Esophagus squamous epithelium (tissue), 5 donors: ENCODE data around the gene TTC23L. TPM values are rescaled to one million over a fixed set of nuclear protein-coding genes. Genes with fewer than 3 reads are reported as not detected.

ENCODE experiments used
- DNase-seq: peaks from one replicate; lab custom pipeline; 2025; lab: John Stamatoyannopoulos, UW
- H3K27ac ChIP-seq, 4 donors: fragments of 200-600 bp; sonication (generic); one replicate each; pipeline ENCODE4 v1.5.1; 2016 to 2019; ENCODE audit warnings: mild to moderate bottlenecking in 1 of 4
- H3K27me3 ChIP-seq, 4 donors: fragments of 200-600 bp; sonication (generic); 1 replicate in 3 of 4; 2 replicates in 1 of 4; pipeline versions ENCODE4 v1.5.1 to v1.6.0; 2017 to 2021; ENCODE audit warnings: antibody characterized with exemption in 1 of 4
- H3K36me3 ChIP-seq, 3 donors: fragments of 200-600 bp; sonication (generic); one replicate each; pipeline ENCODE4 v1.5.1; 2016 to 2019
- H3K4me1 ChIP-seq, 3 donors: fragments of 200-600 bp; sonication (generic); one replicate each; pipeline ENCODE4 v1.5.1; 2017 to 2019
- H3K4me3 ChIP-seq, 4 donors: fragments of 200-600 bp; sonication (generic); 1 replicate in 3 of 4; 2 replicates in 1 of 4; pipeline ENCODE4 v1.5.1; 2016 to 2019; ENCODE audit warnings: mild to moderate bottlenecking in 2 of 4, moderate library complexity in 1 of 4
- H3K9me3 ChIP-seq, 3 donors: fragments of 200-600 bp; sonication (generic); one replicate each; pipeline ENCODE4 v1.5.1; 2016 to 2019
- CTCF ChIP-seq, 6 experiments: fragments of 450-650 bp in 4 of 6; fragments of 200-600 bp in 2 of 6; sonication (generic) in 2 of 6; IDR thresholded peaks; one replicate each; pipeline ENCODE4 v1.5.1; 2016 to 2019; ENCODE audit warnings: antibody characterized with exemption in 6 of 6, mild to moderate bottlenecking in 4 of 6, moderate library complexity in 4 of 6
- POLR2A ChIP-seq, 4 donors: fragments of 450-650 bp; IDR thresholded peaks; one replicate each; pipeline ENCODE4 v1.6.1; 2017; ENCODE audit warnings: antibody characterized with exemption in 4 of 4, mild to moderate bottlenecking in 4 of 4, moderate library complexity in 3 of 4
- WGBS, 2 donors: methylation state at CpG; one replicate each; pipeline ENCODE4 v1.1.5; 2018; 5-methylcytosine and 5-hydroxymethylcytosine counted together
- intact Hi-C: fragments of 100-400 bp; cut with DNase I; formaldehyde crosslinking; loops from one replicate; pipeline ENCODE4 v1.15.0; 2022
- total RNA-seq, 4 donors: library from RNA; depleted of rRNA; stranded (reverse); fragments of >200 nt; gene quantifications; one replicate each; pipeline ENCODE4 v1.1.0, GENCODE V29; 2016
- donor health status: DM: yes; HTN: yes; CAD: no.

Gene TTC23L
- total RNA-seq, 4 donors from 2014 or later: 0.09 to 0.19 TPM; not detected in 2

- intact Hi-C loops: no loop called here
- Histone ChIP-seq H3K9me3 (no peaks in the 10 kb centered on the region), H3K4me3 (no peak overlapping the region), H3K4me1 (no peaks in the 10 kb centered on the region), H3K27me3 (no peaks in the 10 kb centered on the region), H3K36me3 (no peaks in the 10 kb centered on the region), H3K27ac (no peak overlapping the region)
- WGBS, 2 donors: 81 to 88% methylated on average over 4 of the region's 4 CpGs
- DNase-seq: no peak
- TF ChIP-seq POLR2A (IDR thresholded peaks at IDR 0.05) (no peak), CTCF (IDR thresholded peaks at IDR 0.05) (no peak)
These were observed 8.6 kb downstream of the TTC23L start for GRCh38 chr5:34847552-34847951.

GRCh38 chr5:34848230-34848629 is 9.3 kb downstream of the TTC23L start:
- TF ChIP-seq POLR2A (IDR thresholded peaks at IDR 0.05): no peak
- no peak for TF ChIP-seq CTCF (IDR thresholded peaks at IDR 0.05)
- no peak overlapping the region for H3K4me3 ChIP-seq
- no peak for DNase-seq
- H3K4me1 ChIP-seq: no peaks in the 10 kb centered on the region
- H3K27ac ChIP-seq: no peak overlapping the region
- WGBS, 2 donors: 78 to 94% methylated on average over 2 of the region's 2 CpGs
- H3K36me3 ChIP-seq: no peaks in the 10 kb centered on the region
- no peaks in the 10 kb centered on the region for H3K9me3 ChIP-seq
- intact Hi-C loops: no loop called here
- H3K27me3 ChIP-seq: no peaks in the 10 kb centered on the region

- no peaks in the 10 kb centered on the region for H3K36me3 ChIP-seq
- H3K4me1 ChIP-seq: no peaks in the 10 kb centered on the region
- H3K4me3 ChIP-seq: no peak overlapping the region
- 69 to 87% methylated on average over 3 of the region's 3 CpGs for WGBS, 2 donors
- no peaks in the 10 kb centered on the region for H3K9me3 ChIP-seq
- intact Hi-C loops: no loop called here
- no peak for DNase-seq
- no peak overlapping the region for H3K27ac ChIP-seq
- no peaks in the 10 kb centered on the region for H3K27me3 ChIP-seq
- TF ChIP-seq CTCF (IDR thresholded peaks at IDR 0.05): no peak
- TF ChIP-seq POLR2A (IDR thresholded peaks at IDR 0.05): no peak
These were observed 10.3 kb downstream of the TTC23L start for GRCh38 chr5:34849253-34849652.

- no peaks in the 10 kb centered on the region for H3K9me3 ChIP-seq
- no peak overlapping the region for H3K27ac ChIP-seq
- TF ChIP-seq POLR2A (IDR thresholded peaks at IDR 0.05): no peak
- TF ChIP-seq CTCF (IDR thresholded peaks at IDR 0.05): no peak
- H3K36me3 ChIP-seq: no peaks in the 10 kb centered on the region
- no peaks in the 10 kb centered on the region for H3K27me3 ChIP-seq
- H3K4me3 ChIP-seq: no peak overlapping the region
- DNase-seq: no peak
- no peaks in the 10 kb centered on the region for H3K4me1 ChIP-seq
- intact Hi-C loops: no loop called here
- 48 to 73% methylated on average over 4 of the region's 4 CpGs for WGBS, 2 donors
These were observed 15.7 kb downstream of the TTC23L start for GRCh38 chr5:34854459-34855174.

- no peak overlapping the region for H3K4me3 ChIP-seq
- no peaks in the 10 kb centered on the region for H3K4me1 ChIP-seq
- 73 to 76% methylated on average over 3 of the region's 3 CpGs for WGBS, 2 donors
- intact Hi-C loops: no loop called here
- no peaks in the 10 kb centered on the region for H3K27me3 ChIP-seq
- DNase-seq: no peak
- no peaks in the 10 kb centered on the region for H3K9me3 ChIP-seq
- no peaks in the 10 kb centered on the region for H3K36me3 ChIP-seq
- H3K27ac ChIP-seq: no peak overlapping the region
- TF ChIP-seq POLR2A (IDR thresholded peaks at IDR 0.05) (no peak), CTCF (IDR thresholded peaks at IDR 0.05) (no peak)
These were observed 18.2 kb downstream of the TTC23L start for GRCh38 chr5:34857161-34857560.
